ENCODE measurements around the gene POLR1A. TPM values are rescaled to one million over a fixed set of nuclear protein-coding genes. Genes with fewer than 3 reads are reported as not detected.
A peak's percentile ranks its signal among the peaks of the same experiment; 100 is the strongest.

POLR1A gene
- total and polyA plus RNA-seq, 2 donors (not counting 3 experiments of a cell fraction or from before 2014, with no cell fraction given): 7.6 to 40.7 TPM

GRCh38 chr2:86073225-86073624 is 32.5 kb downstream of the POLR1A start:
- ChIA-PET POLR2A (interaction anchor here (0.7 kb wide), 1 partner anchor 246 kb away, joined by 3 read pairs; no protein-coding TSS in a partner anchor), CTCF (interaction anchor here (1.8 to 5.3 kb wide), 3 partner anchors 36 to 245 kb away, joined by 5 to 36 read pairs (median 10); partner anchors contain the start of gene ST3GAL5)
- Histone ChIP-seq H3K9ac (replicated peaks; ENCODE audit: extremely low read depth, insufficient read depth, low read length) (no peak overlapping the region), H3K9me3 (replicated peaks; ENCODE audit: control insufficient read depth, insufficient read depth, low read length) (no peaks in the 10 kb centered on the region), H3K9me1 (replicated peaks; ENCODE audit: control insufficient read depth, extremely low read depth, insufficient read depth, low read length) (no peaks in the 10 kb centered on the region), H3K27me3 (ENCODE audit: control insufficient read depth in 2 of 2, insufficient read depth in 2 of 2, low read length in 2 of 2) (no peaks in the 10 kb centered on the region), H3K27ac (ENCODE audit: insufficient read depth, low read depth, low read length) (no peak overlapping the region), H4K20me1 (replicated peaks; ENCODE audit: control insufficient read depth, extremely low read depth, insufficient read depth, low read length) (no peaks in the 10 kb centered on the region), H3K36me3 (ENCODE audit: control insufficient read depth in 2 of 2, extremely low read depth in 1 of 2, insufficient read depth in 2 of 2, low read length in 2 of 2) (peaks cover 25% of the 10 kb centered on the region in 2 experiments), H2AFZ (ENCODE audit: low read depth, low read length) (no peak overlapping the region), H3K79me2 (ENCODE audit: control insufficient read depth, insufficient read depth, low read length) (no peaks in the 10 kb centered on the region), H3K4me1 (ENCODE audit: control insufficient read depth, extremely low read depth, insufficient read depth, low read length) (peaks cover 16% of the 10 kb centered on the region), H3K4me3 (replicated peaks in 1 of 3; ENCODE audit: insufficient read depth in 1 of 3, low read depth in 1 of 3, low read length in 3 of 3) (no peak overlapping the region), H3K4me2 (ENCODE audit: insufficient read depth, low read length) (no peak overlapping the region)
- FAIRE-seq (no peak), DNase-seq (ENCODE audit: low read depth, low spot score) (no peak)
- dilution Hi-C loops (cut with MboI; ENCODE audit: extremely low pct_ligation_motif_present, low sequenced_read_pairs) (no loop called here), intact Hi-C loops (cut with micrococcal nuclease) (loop anchor here (2.0 kb wide), 1 partner anchor 184 kb away; the partner anchor contains the start of gene ST3GAL5)
- BruUV-seq (replicated peaks): no TSS peak
- no peak for TF ChIP-seq EZH2 (IDR thresholded peaks at IDR 0.05; ENCODE audit: borderline replicate concordance, low read depth, low read length, severe bottlenecking)
- TF ChIP-seq MAX (IDR thresholded peaks at IDR 0.05; ENCODE audit: insufficient read depth, insufficient read length): no peak
- TF ChIP-seq FOS (IDR thresholded peaks at IDR 0.05; ENCODE audit: borderline replicate concordance, insufficient read depth, low read length): no peak
- TF ChIP-seq JUN (IDR thresholded peaks at IDR 0.05; ENCODE audit: borderline replicate concordance, insufficient read depth, insufficient read length, low read depth): no peak

GRCh38 chr2:86072271-86072858 is 33.3 kb downstream of the POLR1A start:
- intact Hi-C loops (cut with micrococcal nuclease): loop anchor here (1.0 to 2.0 kb wide), 2 partner anchors 35 to 184 kb away; partner anchors contain the start of gene ST3GAL5
- BruUV-seq (replicated peaks): no TSS peak
- H4K20me1 ChIP-seq (replicated peaks; ENCODE audit: control insufficient read depth, extremely low read depth, insufficient read depth, low read length): no peaks in the 10 kb centered on the region
- peaks cover 19 to 25% of the 10 kb centered on the region in 2 experiments for H3K36me3 ChIP-seq (ENCODE audit: control insufficient read depth in 2 of 2, extremely low read depth in 1 of 2, insufficient read depth in 2 of 2, low read length in 2 of 2)
- H3K4me1 ChIP-seq (ENCODE audit: control insufficient read depth, extremely low read depth, insufficient read depth, low read length): peaks cover 16% of the 10 kb centered on the region
- no peaks in the 10 kb centered on the region for H3K9me3 ChIP-seq (replicated peaks; ENCODE audit: control insufficient read depth, insufficient read depth, low read length)
- H3K27me3 ChIP-seq (ENCODE audit: control insufficient read depth in 2 of 2, insufficient read depth in 2 of 2, low read length in 2 of 2): no peaks in the 10 kb centered on the region
- H2AFZ ChIP-seq (ENCODE audit: low read depth, low read length): no peak overlapping the region
- ChIA-PET POLR2A (interaction anchor here (0.7 kb wide), 1 partner anchor 245 kb away, joined by 3 read pairs; no protein-coding TSS in a partner anchor), CTCF (interaction anchor here (0.7 to 5.3 kb wide), 4 partner anchors 35 to 244 kb away, joined by 3 to 36 read pairs (median 8); partner anchors contain the start of gene ST3GAL5)
- H3K9me1 ChIP-seq (replicated peaks; ENCODE audit: control insufficient read depth, extremely low read depth, insufficient read depth, low read length): no peaks in the 10 kb centered on the region
- dilution Hi-C loops (cut with MboI; ENCODE audit: extremely low pct_ligation_motif_present, low sequenced_read_pairs): no loop called here
- no peak overlapping the region for H3K9ac ChIP-seq (replicated peaks; ENCODE audit: extremely low read depth, insufficient read depth, low read length)
- TF ChIP-seq MAX (IDR thresholded peaks at IDR 0.05; ENCODE audit: insufficient read depth, insufficient read length): no peak
- TF ChIP-seq EZH2 (IDR thresholded peaks at IDR 0.05; ENCODE audit: borderline replicate concordance, low read depth, low read length, severe bottlenecking): no peak
- TF ChIP-seq POLR2A (IDR thresholded peaks at IDR 0.05; ENCODE audit: low read depth, low read length): no peak
- peak; percentile 21 for TF ChIP-seq POLR2AphosphoS5 (IDR thresholded peaks at IDR 0.05; ENCODE audit: insufficient read depth, low read depth, low read length)
- TF ChIP-seq GATA2 (IDR thresholded peaks at IDR 0.05; ENCODE audit: insufficient read depth, insufficient read length, low read depth, low read length): no peak
- DNase-seq (ENCODE audit: low read depth, low spot score) (peak; percentile 84), FAIRE-seq (peak; percentile 93)
- peak overlapping the region; percentile 27 for H3K27ac ChIP-seq (ENCODE audit: insufficient read depth, low read depth, low read length)
- no peak overlapping the region for H3K4me3 ChIP-seq (replicated peaks in 1 of 3; ENCODE audit: insufficient read depth in 1 of 3, low read depth in 1 of 3, low read length in 3 of 3)
- peak overlapping the region; percentile 19 for H3K4me2 ChIP-seq (ENCODE audit: insufficient read depth, low read length)
- H3K79me2 ChIP-seq (ENCODE audit: control insufficient read depth, insufficient read depth, low read length): no peaks in the 10 kb centered on the region

All from endothelial cell of umbilical vein (primary cell).